Mucosa of descending colon (tissue), 3 donors: ENCODE data around the gene SF3A2. TPM values are rescaled to one million over a fixed set of nuclear protein-coding genes. Genes with fewer than 3 reads are reported as not detected.

ENCODE experiments used
- ATAC-seq: fragments of 200-7000 bp; cut with Tn5 transposase; one replicate; pipeline ENCODE4 v1.9.1; 2020; ENCODE audit warnings: mild to moderate bottlenecking, moderate library complexity
- DNase-seq, 3 donors: peaks; one replicate each; pipeline ENCODE4 v3.0.0-alpha.2; 2020
- H3K36me3 ChIP-seq: fragments of 200-600 bp; one replicate; pipeline ENCODE4 v1.8.0; 2021; ENCODE audit warnings: low read depth, mild to moderate bottlenecking
- H3K4me1 ChIP-seq: fragments of 200-600 bp; one replicate; pipeline ENCODE4 v1.8.0; 2021; ENCODE audit warnings: low read depth, mild to moderate bottlenecking
- H3K4me3 ChIP-seq: fragments of 200-600 bp; one replicate; pipeline ENCODE4 v1.8.0; 2021; ENCODE audit warnings: mild to moderate bottlenecking
- H3K9me3 ChIP-seq: fragments of 200-600 bp; one replicate; pipeline ENCODE4 v1.8.0; 2021; ENCODE audit warnings: mild to moderate bottlenecking
- CTCF ChIP-seq: fragments of 200-600 bp; IDR thresholded peaks from one replicate; pipeline ENCODE4 v1.8.0; 2022; ENCODE audit warnings: antibody characterized with exemption, mild to moderate bottlenecking
- intact Hi-C, 2 donors: fragments of 100-400 bp; cut with DNase I in 1 of 2; cut with micrococcal nuclease in 1 of 2; formaldehyde crosslinking; loops; one replicate each; pipeline versions ENCODE4 v1.11.0 to v1.11.1; 2022; cut with DNase I, micrococcal nuclease
- total RNA-seq, 3 donors: library from RNA; stranded (reverse); fragmentation: NEBNext Ultra II Directional in 2 of 3; extraction: Animal tissue kit (Norgen Biotek cat#: 25700) in 2 of 3; gene quantifications; one replicate each; pipeline versions ENCODE4 v1.2.1 to v1.2.4, GENCODE V29; 2021 to 2023
- donor health status: DM: no; HTN: no; CAD: no; lungs with moderate emphysema.
- donor health status: DM: no; HTN: no; CAD: no.
- donor health status: DM: no; HTN: yes; CAD: no.

Gene SF3A2
- total RNA-seq, 3 donors from 2014 or later: 60.6 to 81.2 (median 68.2) TPM

GRCh38 chr19:2191456-2192310 lies 44.9 kb upstream of the SF3A2 start:
- ATAC-seq (peak; percentile 80), DNase-seq (peak in 2 of 3 donors; percentile 56 to 67)
- Histone ChIP-seq H3K4me1 (peaks cover 8% of the 10 kb centered on the region), H3K9me3 (no peaks in the 10 kb centered on the region), H3K4me3 (no peak overlapping the region), H3K36me3 (no peaks in the 10 kb centered on the region)
- TF ChIP-seq CTCF: no peak
- intact Hi-C loops: no loop called here

GRCh38 chr19:2192862-2193261 lies 43.8 kb upstream of the SF3A2 start:
- intact Hi-C loops: no loop called here
- Histone ChIP-seq H3K36me3 (no peaks in the 10 kb centered on the region), H3K4me1 (peaks cover 8% of the 10 kb centered on the region), H3K9me3 (no peaks in the 10 kb centered on the region), H3K4me3 (no peak overlapping the region)
- no peak for ATAC-seq
- DNase-seq: no peak
- no peak for TF ChIP-seq CTCF

- Histone ChIP-seq H3K36me3 (no peaks in the 10 kb centered on the region), H3K4me3 (no peak overlapping the region), H3K4me1 (peaks cover 8% of the 10 kb centered on the region), H3K9me3 (no peaks in the 10 kb centered on the region)
- no peak for TF ChIP-seq CTCF
- no peak for DNase-seq
- ATAC-seq: no peak
- intact Hi-C loops: no loop called here
Observed at GRCh38 chr19:2193807-2194206, 42.8 kb upstream of the SF3A2 start.

GRCh38 chr19:2194513-2195078 lies 42.0 kb upstream of the SF3A2 start:
- no peaks in the 10 kb centered on the region for H3K36me3 ChIP-seq
- H3K9me3 ChIP-seq: no peaks in the 10 kb centered on the region
- DNase-seq (no peak), ATAC-seq (no peak)
- H3K4me1 ChIP-seq: peaks cover 8% of the 10 kb centered on the region
- no peak for TF ChIP-seq CTCF
- intact Hi-C loops: no loop called here
- no peak overlapping the region for H3K4me3 ChIP-seq

DNA sequence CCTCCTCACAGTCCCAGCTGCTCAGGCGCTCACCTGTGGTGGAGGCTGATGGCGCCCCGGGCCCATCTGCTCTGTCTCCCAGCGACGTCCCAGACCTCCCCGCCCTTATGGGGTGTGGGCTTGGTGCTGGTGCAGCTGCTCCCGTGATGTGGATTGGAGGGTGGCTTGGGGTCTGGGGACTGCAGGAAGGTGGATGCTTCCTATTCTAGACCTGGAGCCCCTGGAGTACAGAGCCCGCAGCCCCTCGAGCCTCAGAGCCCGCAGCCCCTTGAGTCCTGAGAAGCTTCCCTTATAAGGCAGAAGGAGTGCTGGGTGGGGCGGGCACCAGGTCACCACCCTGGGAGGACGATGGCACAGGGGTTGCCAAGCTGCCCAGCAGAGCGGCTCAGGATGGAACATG lies 41.3 kb upstream of the SF3A2 start:
- H3K9me3 ChIP-seq: no peaks in the 10 kb centered on the region
- DNase-seq: no peak
- no peaks in the 10 kb centered on the region for H3K36me3 ChIP-seq
- no peak for TF ChIP-seq CTCF
- no peak overlapping the region for H3K4me3 ChIP-seq
- intact Hi-C loops: no loop called here
- no peak for ATAC-seq
- peaks cover 8% of the 10 kb centered on the region for H3K4me1 ChIP-seq
